AG04449 (cell line): ENCODE results near the gene PARVA.

Source experiments
- CTCF ChIA-PET: fragments of 350-600 bp; formaldehyde crosslinking; extraction: SDS; loops from one replicate; lab custom pipeline; 2021; ENCODE audit warnings: antibody characterized with exemption; lab: Yijun Ruan, JAX
- POLR2A ChIA-PET: fragments of 400-600, 350-600 bp; formaldehyde crosslinking; extraction: SDS; loops from one replicate; lab custom pipeline; 2020; ENCODE audit warnings: antibody characterized with exemption, inconsistent platforms; lab: Yijun Ruan, JAX
- DNase-seq: peaks from one replicate; pipeline ENCODE4 v3.0.0-alpha.2; 2010; ENCODE audit warnings: low read depth, low spot score
- H3K4me3 ChIP-seq: 2 replicates; pipeline ENCODE4 v1.5.1; 2011; ENCODE audit warnings: low read depth, mild to moderate bottlenecking, control low read depth, low read length
- TF ChIP-seq, protein P1 (sequence below): IDR thresholded peaks from one replicate; pipeline ENCODE4 v1.5.1; 2011; ENCODE audit warnings: mild to moderate bottlenecking, moderate library complexity, low read length, control low read depth, inconsistent platforms; ENCODE audit not compliant: insufficient read depth; ENCODE audit errors: missing control alignments

Gene PARVA

DNA sequence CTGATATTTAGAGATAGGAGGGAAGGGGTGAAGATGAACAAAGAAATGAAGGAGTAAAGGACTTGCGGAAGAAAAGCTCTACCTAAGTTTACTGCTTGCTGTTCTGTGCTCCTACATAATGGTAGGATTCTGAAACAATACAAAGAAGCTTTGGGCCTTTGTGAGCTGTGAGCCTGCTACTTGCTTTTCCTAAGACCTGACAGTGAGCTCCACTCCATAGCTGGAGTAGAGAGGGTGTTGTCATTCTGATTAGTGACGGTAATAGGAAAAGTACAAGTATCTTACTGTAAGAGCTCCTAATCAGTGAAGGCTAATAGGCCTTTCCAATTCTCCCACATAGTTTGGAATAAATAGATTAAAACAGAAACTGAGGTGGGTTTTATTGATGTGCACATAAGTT, 75.9 kb downstream of the PARVA start:
- DNase-seq: no peak
- H3K4me3 ChIP-seq: no peak overlapping the region
- ChIA-PET POLR2A (no interaction called here), CTCF (interaction anchor here (0.7 to 2.1 kb wide), 7 partner anchors 9 to 164 kb away, joined by 3 to 5 read pairs (median 3); no protein-coding TSS in a partner anchor)
- TF ChIP-seq, protein P1, sequence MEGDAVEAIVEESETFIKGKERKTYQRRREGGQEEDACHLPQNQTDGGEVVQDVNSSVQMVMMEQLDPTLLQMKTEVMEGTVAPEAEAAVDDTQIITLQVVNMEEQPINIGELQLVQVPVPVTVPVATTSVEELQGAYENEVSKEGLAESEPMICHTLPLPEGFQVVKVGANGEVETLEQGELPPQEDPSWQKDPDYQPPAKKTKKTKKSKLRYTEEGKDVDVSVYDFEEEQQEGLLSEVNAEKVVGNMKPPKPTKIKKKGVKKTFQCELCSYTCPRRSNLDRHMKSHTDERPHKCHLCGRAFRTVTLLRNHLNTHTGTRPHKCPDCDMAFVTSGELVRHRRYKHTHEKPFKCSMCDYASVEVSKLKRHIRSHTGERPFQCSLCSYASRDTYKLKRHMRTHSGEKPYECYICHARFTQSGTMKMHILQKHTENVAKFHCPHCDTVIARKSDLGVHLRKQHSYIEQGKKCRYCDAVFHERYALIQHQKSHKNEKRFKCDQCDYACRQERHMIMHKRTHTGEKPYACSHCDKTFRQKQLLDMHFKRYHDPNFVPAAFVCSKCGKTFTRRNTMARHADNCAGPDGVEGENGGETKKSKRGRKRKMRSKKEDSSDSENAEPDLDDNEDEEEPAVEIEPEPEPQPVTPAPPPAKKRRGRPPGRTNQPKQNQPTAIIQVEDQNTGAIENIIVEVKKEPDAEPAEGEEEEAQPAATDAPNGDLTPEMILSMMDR: no peak

GRCh38 chr11:12454782-12455181, 77.4 kb downstream of the PARVA start:
- CTCF ChIA-PET: interaction anchor here (1.4 kb wide), 1 partner anchor 124 kb away, joined by 4 read pairs; no protein-coding TSS in a partner anchor
- H3K4me3 ChIP-seq: no peak overlapping the region
- DNase-seq: no peak
- TF ChIP-seq, protein P1: no peak
- POLR2A ChIA-PET: no interaction called here

DNA sequence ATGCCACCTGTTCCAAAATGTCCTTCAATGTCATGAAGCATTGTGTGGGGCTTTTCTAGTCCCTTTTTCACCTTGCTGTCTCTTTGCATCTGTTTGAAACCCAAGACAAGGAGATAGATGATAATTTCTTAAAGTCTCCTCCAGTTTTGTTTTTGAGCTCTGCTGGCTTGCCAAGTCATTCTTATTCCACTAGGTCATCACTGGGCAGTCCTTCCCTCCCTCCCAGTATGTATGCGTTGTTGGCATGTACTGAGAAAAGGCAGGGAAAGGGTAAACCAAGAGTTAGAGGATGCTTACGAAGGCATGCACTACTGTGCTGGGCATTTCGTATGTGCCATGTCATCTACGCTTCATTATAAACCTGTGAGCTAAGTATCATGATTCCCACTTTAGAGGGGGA, 78.6 kb downstream of the PARVA start:
- CTCF ChIA-PET: interaction anchor here (1.2 kb wide), 1 partner anchor 14 kb away, joined by 5 read pairs; no protein-coding TSS in a partner anchor
- POLR2A ChIA-PET: interaction anchor here (0.6 kb wide), 1 partner anchor 27 kb away, joined by 3 read pairs; no protein-coding TSS in a partner anchor
- DNase-seq: no peak
- no peak overlapping the region for H3K4me3 ChIP-seq
- TF ChIP-seq, protein P1: no peak

- TF ChIP-seq, protein P1: no peak
- POLR2A ChIA-PET: no interaction called here
- no peak for DNase-seq
- CTCF ChIA-PET: interaction anchor here (0.7 to 1.6 kb wide), 3 partner anchors 15 to 30 kb away, joined by 3 to 5 read pairs (median 3); no protein-coding TSS in a partner anchor
- no peak overlapping the region for H3K4me3 ChIP-seq
Measured at GRCh38 chr11:12456651-12457579, 79.5 kb downstream of the PARVA start.

- H3K4me3 ChIP-seq: no peak overlapping the region
- TF ChIP-seq, protein P1: no peak
- no peak for DNase-seq
- ChIA-PET POLR2A (no interaction called here), CTCF (interaction anchor here (0.7 to 1.6 kb wide), 3 partner anchors 16 to 81 kb away, joined by 3 read pairs; partner anchors contain the start of gene PARVA)
Measured at GRCh38 chr11:12458042-12458441, 80.7 kb downstream of the PARVA start.

DNA sequence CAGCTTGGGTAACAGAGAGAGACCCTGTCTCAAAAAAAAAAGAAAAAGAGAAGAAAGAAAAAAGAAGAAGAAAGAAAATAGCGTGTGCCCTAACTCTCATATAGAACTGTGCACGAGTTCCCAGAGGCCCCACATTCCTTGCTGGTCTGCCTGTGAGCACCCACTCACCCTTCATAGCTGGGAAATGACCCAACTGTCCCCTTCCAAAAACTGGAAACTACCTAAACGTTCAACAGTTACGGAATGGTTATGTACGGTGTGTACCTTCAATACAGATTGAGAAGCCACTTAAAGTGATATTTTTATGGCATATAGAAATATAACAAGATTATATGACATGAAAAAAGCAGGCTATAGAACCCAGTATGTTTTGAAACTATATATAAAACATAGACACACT, 82.0 kb downstream of the PARVA start:
- ChIA-PET CTCF (interaction anchor here (0.8 to 1.3 kb wide), 2 partner anchors 48 to 129 kb away, joined by 3 to 4 read pairs; no protein-coding TSS in a partner anchor), POLR2A (no interaction called here)
- TF ChIP-seq, protein P1: no peak
- no peak overlapping the region for H3K4me3 ChIP-seq
- no peak for DNase-seq
